ENCODE data around the gene PIAS4. TPM values are rescaled to one million over a fixed set of nuclear protein-coding genes. Genes with fewer than 3 reads are reported as not detected.

PIAS4 gene
- total and polyA plus RNA-seq, 2 of the 13 experiments (the other 11 are each of a cell fraction or from before 2014, with no cell fraction given) = 9.0 to 20.1 TPM

DNA sequence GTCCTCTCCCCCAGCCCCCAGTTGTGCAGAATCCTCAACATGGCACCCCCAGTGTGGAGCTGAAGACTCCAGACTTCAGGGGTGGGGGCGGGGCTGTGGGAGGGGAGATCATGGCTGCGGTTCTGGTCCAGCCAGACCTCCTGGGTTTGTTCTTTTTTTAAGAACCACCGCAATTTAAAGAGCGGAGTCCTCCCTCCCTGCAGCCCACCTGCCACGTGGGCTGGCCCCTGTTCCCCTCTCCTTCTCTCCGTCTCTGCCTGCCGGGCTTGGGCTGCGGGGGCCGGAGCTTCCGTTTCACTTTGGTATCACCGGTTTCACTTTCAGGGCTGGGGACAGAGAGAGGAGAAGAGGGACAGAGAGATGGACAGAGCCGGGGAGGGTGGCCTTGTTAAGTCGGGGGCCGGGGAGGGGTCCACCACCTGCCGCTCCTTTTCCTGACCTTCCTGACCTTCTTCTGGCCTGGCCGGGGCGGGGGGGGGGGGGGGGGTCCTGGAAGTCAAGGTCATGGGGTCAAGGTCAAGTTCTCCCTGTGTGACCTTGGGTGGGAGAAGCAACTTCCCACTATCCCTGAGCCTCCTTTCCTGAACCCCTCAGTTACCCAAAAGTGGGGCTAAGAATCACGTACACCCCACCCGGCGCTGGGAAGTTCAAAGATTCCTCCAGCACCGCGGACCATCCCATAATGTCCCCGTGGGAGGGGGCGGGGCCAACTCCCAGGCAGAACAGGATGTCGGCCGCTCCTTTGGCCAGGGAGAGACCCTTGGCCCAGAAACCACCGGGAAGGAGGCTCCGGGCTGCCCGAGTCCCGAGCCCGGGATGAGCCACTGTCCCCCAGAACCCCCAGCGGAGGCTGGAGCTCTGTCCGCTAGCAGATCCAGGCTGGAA is 70.5 kb downstream of the PIAS4 start (continued):
- no peak for TF ChIP-seq ZNF766 (CRISPR knock-in tag; IDR thresholded peaks at IDR 0.05; ENCODE audit: borderline replicate concordance)
- TF ChIP-seq, protein P1, sequence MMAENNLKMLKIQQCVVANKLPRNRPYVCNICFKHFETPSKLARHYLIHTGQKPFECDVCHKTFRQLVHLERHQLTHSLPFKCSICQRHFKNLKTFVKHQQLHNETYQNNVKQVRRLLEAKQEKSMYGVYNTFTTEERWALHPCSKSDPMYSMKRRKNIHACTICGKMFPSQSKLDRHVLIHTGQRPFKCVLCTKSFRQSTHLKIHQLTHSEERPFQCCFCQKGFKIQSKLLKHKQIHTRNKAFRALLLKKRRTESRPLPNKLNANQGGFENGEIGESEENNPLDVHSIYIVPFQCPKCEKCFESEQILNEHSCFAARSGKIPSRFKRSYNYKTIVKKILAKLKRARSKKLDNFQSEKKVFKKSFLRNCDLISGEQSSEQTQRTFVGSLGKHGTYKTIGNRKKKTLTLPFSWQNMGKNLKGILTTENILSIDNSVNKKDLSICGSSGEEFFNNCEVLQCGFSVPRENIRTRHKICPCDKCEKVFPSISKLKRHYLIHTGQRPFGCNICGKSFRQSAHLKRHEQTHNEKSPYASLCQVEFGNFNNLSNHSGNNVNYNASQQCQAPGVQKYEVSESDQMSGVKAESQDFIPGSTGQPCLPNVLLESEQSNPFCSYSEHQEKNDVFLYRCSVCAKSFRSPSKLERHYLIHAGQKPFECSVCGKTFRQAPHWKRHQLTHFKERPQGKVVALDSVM (CRISPR knock-in tag; IDR thresholded peaks at IDR 0.05) = no peak
- no peak for TF ChIP-seq CBFB (CRISPR knock-in tag; IDR thresholded peaks at IDR 0.05)
- no peak for TF ChIP-seq ZBTB7A (CRISPR knock-in tag; IDR thresholded peaks at IDR 0.05)
- no peak for TF ChIP-seq SIX1 (CRISPR knock-in tag; IDR thresholded peaks at IDR 0.05; ENCODE audit: borderline replicate concordance)
- TF ChIP-seq, protein P2, sequence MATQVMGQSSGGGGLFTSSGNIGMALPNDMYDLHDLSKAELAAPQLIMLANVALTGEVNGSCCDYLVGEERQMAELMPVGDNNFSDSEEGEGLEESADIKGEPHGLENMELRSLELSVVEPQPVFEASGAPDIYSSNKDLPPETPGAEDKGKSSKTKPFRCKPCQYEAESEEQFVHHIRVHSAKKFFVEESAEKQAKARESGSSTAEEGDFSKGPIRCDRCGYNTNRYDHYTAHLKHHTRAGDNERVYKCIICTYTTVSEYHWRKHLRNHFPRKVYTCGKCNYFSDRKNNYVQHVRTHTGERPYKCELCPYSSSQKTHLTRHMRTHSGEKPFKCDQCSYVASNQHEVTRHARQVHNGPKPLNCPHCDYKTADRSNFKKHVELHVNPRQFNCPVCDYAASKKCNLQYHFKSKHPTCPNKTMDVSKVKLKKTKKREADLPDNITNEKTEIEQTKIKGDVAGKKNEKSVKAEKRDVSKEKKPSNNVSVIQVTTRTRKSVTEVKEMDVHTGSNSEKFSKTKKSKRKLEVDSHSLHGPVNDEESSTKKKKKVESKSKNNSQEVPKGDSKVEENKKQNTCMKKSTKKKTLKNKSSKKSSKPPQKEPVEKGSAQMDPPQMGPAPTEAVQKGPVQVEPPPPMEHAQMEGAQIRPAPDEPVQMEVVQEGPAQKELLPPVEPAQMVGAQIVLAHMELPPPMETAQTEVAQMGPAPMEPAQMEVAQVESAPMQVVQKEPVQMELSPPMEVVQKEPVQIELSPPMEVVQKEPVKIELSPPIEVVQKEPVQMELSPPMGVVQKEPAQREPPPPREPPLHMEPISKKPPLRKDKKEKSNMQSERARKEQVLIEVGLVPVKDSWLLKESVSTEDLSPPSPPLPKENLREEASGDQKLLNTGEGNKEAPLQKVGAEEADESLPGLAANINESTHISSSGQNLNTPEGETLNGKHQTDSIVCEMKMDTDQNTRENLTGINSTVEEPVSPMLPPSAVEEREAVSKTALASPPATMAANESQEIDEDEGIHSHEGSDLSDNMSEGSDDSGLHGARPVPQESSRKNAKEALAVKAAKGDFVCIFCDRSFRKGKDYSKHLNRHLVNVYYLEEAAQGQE (IDR thresholded peaks at IDR 0.05; ENCODE audit: borderline replicate concordance in 1 of 2, low read depth in 1 of 2, low read length in 2 of 2) = no peak
- peak; percentile 50 for TF ChIP-seq SAP130 (CRISPR knock-in tag; IDR thresholded peaks at IDR 0.05; ENCODE audit: low read depth)
- no peak for TF ChIP-seq NCOA1 (CRISPR knock-in tag; IDR thresholded peaks at IDR 0.05)
- TF ChIP-seq SRSF9 (IDR thresholded peaks at IDR 0.05; ENCODE audit: borderline replicate concordance, insufficient read depth, low read depth, low read length, poor library complexity, severe bottlenecking) = no peak
- TF ChIP-seq NR2C2 (CRISPR knock-in tag; IDR thresholded peaks at IDR 0.05; ENCODE audit: borderline replicate concordance) = peak; percentile 59; the same call in 1 of the 2 replicates
- no peak for TF ChIP-seq DPF2 (CRISPR knock-in tag; IDR thresholded peaks at IDR 0.05; ENCODE audit: borderline replicate concordance, low read depth)
- TF ChIP-seq SNAI1 (CRISPR knock-in tag; IDR thresholded peaks at IDR 0.05; ENCODE audit: borderline replicate concordance) = no peak
- TF ChIP-seq ZFY (CRISPR knock-in tag; IDR thresholded peaks at IDR 0.05) = 0 out of 2 replicates have a peak, but pooled peaks have one; percentile 11
- TF ChIP-seq, protein P3, sequence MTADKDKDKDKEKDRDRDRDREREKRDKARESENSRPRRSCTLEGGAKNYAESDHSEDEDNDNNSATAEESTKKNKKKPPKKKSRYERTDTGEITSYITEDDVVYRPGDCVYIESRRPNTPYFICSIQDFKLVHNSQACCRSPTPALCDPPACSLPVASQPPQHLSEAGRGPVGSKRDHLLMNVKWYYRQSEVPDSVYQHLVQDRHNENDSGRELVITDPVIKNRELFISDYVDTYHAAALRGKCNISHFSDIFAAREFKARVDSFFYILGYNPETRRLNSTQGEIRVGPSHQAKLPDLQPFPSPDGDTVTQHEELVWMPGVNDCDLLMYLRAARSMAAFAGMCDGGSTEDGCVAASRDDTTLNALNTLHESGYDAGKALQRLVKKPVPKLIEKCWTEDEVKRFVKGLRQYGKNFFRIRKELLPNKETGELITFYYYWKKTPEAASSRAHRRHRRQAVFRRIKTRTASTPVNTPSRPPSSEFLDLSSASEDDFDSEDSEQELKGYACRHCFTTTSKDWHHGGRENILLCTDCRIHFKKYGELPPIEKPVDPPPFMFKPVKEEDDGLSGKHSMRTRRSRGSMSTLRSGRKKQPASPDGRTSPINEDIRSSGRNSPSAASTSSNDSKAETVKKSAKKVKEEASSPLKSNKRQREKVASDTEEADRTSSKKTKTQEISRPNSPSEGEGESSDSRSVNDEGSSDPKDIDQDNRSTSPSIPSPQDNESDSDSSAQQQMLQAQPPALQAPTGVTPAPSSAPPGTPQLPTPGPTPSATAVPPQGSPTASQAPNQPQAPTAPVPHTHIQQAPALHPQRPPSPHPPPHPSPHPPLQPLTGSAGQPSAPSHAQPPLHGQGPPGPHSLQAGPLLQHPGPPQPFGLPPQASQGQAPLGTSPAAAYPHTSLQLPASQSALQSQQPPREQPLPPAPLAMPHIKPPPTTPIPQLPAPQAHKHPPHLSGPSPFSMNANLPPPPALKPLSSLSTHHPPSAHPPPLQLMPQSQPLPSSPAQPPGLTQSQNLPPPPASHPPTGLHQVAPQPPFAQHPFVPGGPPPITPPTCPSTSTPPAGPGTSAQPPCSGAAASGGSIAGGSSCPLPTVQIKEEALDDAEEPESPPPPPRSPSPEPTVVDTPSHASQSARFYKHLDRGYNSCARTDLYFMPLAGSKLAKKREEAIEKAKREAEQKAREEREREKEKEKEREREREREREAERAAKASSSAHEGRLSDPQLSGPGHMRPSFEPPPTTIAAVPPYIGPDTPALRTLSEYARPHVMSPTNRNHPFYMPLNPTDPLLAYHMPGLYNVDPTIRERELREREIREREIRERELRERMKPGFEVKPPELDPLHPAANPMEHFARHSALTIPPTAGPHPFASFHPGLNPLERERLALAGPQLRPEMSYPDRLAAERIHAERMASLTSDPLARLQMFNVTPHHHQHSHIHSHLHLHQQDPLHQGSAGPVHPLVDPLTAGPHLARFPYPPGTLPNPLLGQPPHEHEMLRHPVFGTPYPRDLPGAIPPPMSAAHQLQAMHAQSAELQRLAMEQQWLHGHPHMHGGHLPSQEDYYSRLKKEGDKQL (CRISPR knock-in tag; IDR thresholded peaks at IDR 0.05; ENCODE audit: low read depth) = no peak
- no peak for TF ChIP-seq ZNF761 (CRISPR knock-in tag; conservative IDR thresholded peaks at IDR 0.05)
- TF ChIP-seq SAFB2 (CRISPR knock-in tag; IDR thresholded peaks at IDR 0.05; ENCODE audit: borderline replicate concordance, low read depth) = no peak
- no peak for TF ChIP-seq ZNF557 (CRISPR knock-in tag; IDR thresholded peaks at IDR 0.05)

Data from HepG2 (cell line).